Measurements from ENCODE around the gene SEMA3B. TPM values are rescaled to one million over a fixed set of nuclear protein-coding genes. Genes with fewer than 3 reads are reported as not detected.
A peak's percentile ranks its signal among the peaks of the same experiment; 100 is the strongest.

Gene SEMA3B
- total and polyA plus RNA-seq, 2 experiments from 2014 or later = 67.7 to 104 TPM

- peaks cover 26% of the 10 kb centered on the region for H3K4me1 ChIP-seq (ENCODE audit: insufficient read depth)
- TF ChIP-seq EZH2phosphoT487 (IDR thresholded peaks at IDR 0.05; ENCODE audit: low read depth, severe bottlenecking, unreplicated experiment) (no peak), EZH2 (IDR thresholded peaks at IDR 0.05; ENCODE audit: borderline replicate concordance) (no peak)
Observed at GRCh38 chr3:50246517-50246954, 22.4 kb upstream of the SEMA3B start.

DNA sequence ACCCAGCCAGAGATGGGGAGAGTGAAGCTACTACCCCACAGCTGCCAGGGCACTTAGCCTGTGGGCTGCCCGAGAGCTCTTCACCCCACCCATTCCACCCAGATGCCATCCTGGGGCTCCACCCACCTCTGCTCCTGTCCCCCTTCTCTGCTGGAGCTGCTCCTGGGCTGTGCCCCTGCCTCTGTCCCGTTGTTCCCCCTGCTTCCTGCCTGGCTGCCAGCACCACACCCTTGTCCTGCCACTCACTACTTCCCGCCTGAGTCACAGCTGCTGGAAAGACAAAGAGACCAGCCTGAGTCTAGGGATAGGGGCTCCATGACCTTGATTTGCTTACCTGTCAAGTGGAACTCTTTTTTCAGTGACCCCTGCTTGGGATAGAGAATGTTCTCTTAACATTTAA lies 20.6 kb upstream of the SEMA3B start:
- H3K4me2 ChIP-seq = no peak overlapping the region
- H3K4me3 ChIP-seq = no peak overlapping the region
- no peak overlapping the region for H3K27ac ChIP-seq
- no peaks in the 10 kb centered on the region for H3K9me3 ChIP-seq (ENCODE audit: low read depth)
- no peak for DNase-seq (ENCODE audit: low spot score)
- H3K9me2 ChIP-seq (replicated peaks; ENCODE audit: insufficient read depth) = no peaks in the 10 kb centered on the region
- TF ChIP-seq, protein P1, sequence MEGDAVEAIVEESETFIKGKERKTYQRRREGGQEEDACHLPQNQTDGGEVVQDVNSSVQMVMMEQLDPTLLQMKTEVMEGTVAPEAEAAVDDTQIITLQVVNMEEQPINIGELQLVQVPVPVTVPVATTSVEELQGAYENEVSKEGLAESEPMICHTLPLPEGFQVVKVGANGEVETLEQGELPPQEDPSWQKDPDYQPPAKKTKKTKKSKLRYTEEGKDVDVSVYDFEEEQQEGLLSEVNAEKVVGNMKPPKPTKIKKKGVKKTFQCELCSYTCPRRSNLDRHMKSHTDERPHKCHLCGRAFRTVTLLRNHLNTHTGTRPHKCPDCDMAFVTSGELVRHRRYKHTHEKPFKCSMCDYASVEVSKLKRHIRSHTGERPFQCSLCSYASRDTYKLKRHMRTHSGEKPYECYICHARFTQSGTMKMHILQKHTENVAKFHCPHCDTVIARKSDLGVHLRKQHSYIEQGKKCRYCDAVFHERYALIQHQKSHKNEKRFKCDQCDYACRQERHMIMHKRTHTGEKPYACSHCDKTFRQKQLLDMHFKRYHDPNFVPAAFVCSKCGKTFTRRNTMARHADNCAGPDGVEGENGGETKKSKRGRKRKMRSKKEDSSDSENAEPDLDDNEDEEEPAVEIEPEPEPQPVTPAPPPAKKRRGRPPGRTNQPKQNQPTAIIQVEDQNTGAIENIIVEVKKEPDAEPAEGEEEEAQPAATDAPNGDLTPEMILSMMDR (IDR thresholded peaks at IDR 0.05; ENCODE audit: poor library complexity) = no peak
- TF ChIP-seq EZH2phosphoT487 (IDR thresholded peaks at IDR 0.05; ENCODE audit: low read depth, severe bottlenecking, unreplicated experiment) (no peak), EZH2 (IDR thresholded peaks at IDR 0.05; ENCODE audit: borderline replicate concordance) (no peak)
- H3K36me3 ChIP-seq (replicated peaks; ENCODE audit: insufficient read depth, low read depth) = no peaks in the 10 kb centered on the region
- 53% methylated on average over 3 of the region's 3 CpGs for WGBS (ENCODE audit: low lambda C conversion rate, missing lambda C conversion rate)
- H4K20me1 ChIP-seq (ENCODE audit: insufficient read depth, poor library complexity, severe bottlenecking) = peaks cover 49% of the 10 kb centered on the region
- H3K27me3 ChIP-seq = no peaks in the 10 kb centered on the region
- no peak overlapping the region for H2AFZ ChIP-seq
- peaks cover 26% of the 10 kb centered on the region for H3K4me1 ChIP-seq (ENCODE audit: insufficient read depth)
- peaks cover 87% of the 10 kb centered on the region for H3K79me2 ChIP-seq

More at GRCh38 chr3:50246517-50246954, 22.4 kb upstream of the SEMA3B start:
- no peak overlapping the region for H3K4me3 ChIP-seq
- no peaks in the 10 kb centered on the region for H3K36me3 ChIP-seq (replicated peaks; ENCODE audit: insufficient read depth, low read depth)
- WGBS (ENCODE audit: low lambda C conversion rate, missing lambda C conversion rate) = 41% methylated on average over 10 of the region's 10 CpGs
- H4K20me1 ChIP-seq (ENCODE audit: insufficient read depth, poor library complexity, severe bottlenecking) = peaks cover 53% of the 10 kb centered on the region
- DNase-seq (ENCODE audit: low spot score) = peak; percentile 83
- H3K27ac ChIP-seq = peak overlapping the region; percentile 94
- H3K4me2 ChIP-seq = peak overlapping the region; percentile 84
- H3K9me2 ChIP-seq (replicated peaks; ENCODE audit: insufficient read depth) = no peaks in the 10 kb centered on the region
- no peaks in the 10 kb centered on the region for H3K27me3 ChIP-seq
- peaks cover 97% of the 10 kb centered on the region for H3K79me2 ChIP-seq
- H3K9me3 ChIP-seq (ENCODE audit: low read depth) = no peaks in the 10 kb centered on the region
- no peak overlapping the region for H2AFZ ChIP-seq

GRCh38 chr3:50249457-50249856 lies 19.5 kb upstream of the SEMA3B start:
- H3K79me2 ChIP-seq = peaks cover 79% of the 10 kb centered on the region

GRCh38 chr3:50250514-50250913 lies 18.4 kb upstream of the SEMA3B start:
- Histone ChIP-seq H4K20me1 (ENCODE audit: insufficient read depth, poor library complexity, severe bottlenecking) (peaks cover 49% of the 10 kb centered on the region), H3K4me3 (no peak overlapping the region), H3K36me3 (replicated peaks; ENCODE audit: insufficient read depth, low read depth) (no peaks in the 10 kb centered on the region), H3K79me2 (peaks cover 69% of the 10 kb centered on the region), H3K27me3 (no peaks in the 10 kb centered on the region), H3K4me1 (ENCODE audit: insufficient read depth) (peaks cover 22% of the 10 kb centered on the region), H2AFZ (no peak overlapping the region), H3K9me2 (replicated peaks; ENCODE audit: insufficient read depth) (no peaks in the 10 kb centered on the region), H3K4me2 (no peak overlapping the region), H3K9me3 (ENCODE audit: low read depth) (no peaks in the 10 kb centered on the region), H3K27ac (no peak overlapping the region)
- no peak for DNase-seq (ENCODE audit: low spot score)
- TF ChIP-seq EZH2phosphoT487 (IDR thresholded peaks at IDR 0.05; ENCODE audit: low read depth, severe bottlenecking, unreplicated experiment) (no peak), EZH2 (IDR thresholded peaks at IDR 0.05; ENCODE audit: borderline replicate concordance) (no peak)
- TF ChIP-seq, protein P1 (IDR thresholded peaks at IDR 0.05; ENCODE audit: poor library complexity) = no peak
- WGBS (ENCODE audit: low lambda C conversion rate, missing lambda C conversion rate) = 100% methylated on average over 4 of the region's 4 CpGs

More at GRCh38 chr3:50249457-50249856, 19.5 kb upstream of the SEMA3B start:
- H3K36me3 ChIP-seq (replicated peaks; ENCODE audit: insufficient read depth, low read depth) = no peaks in the 10 kb centered on the region
- DNase-seq (ENCODE audit: low spot score) = no peak
- H2AFZ ChIP-seq = no peak overlapping the region
- H3K4me1 ChIP-seq (ENCODE audit: insufficient read depth) = peaks cover 26% of the 10 kb centered on the region
- no peaks in the 10 kb centered on the region for H3K27me3 ChIP-seq
- no peak overlapping the region for H3K4me2 ChIP-seq
- 92% methylated on average over 5 of the region's 5 CpGs for WGBS (ENCODE audit: low lambda C conversion rate, missing lambda C conversion rate)
- H3K9me2 ChIP-seq (replicated peaks; ENCODE audit: insufficient read depth) = no peaks in the 10 kb centered on the region
- TF ChIP-seq EZH2 (IDR thresholded peaks at IDR 0.05; ENCODE audit: borderline replicate concordance) = no peak
- TF ChIP-seq, protein P1 (IDR thresholded peaks at IDR 0.05; ENCODE audit: poor library complexity) = no peak
- TF ChIP-seq EZH2phosphoT487 (IDR thresholded peaks at IDR 0.05; ENCODE audit: low read depth, severe bottlenecking, unreplicated experiment) = no peak
- H4K20me1 ChIP-seq (ENCODE audit: insufficient read depth, poor library complexity, severe bottlenecking) = peaks cover 49% of the 10 kb centered on the region
- H3K27ac ChIP-seq = no peak overlapping the region
- H3K4me3 ChIP-seq = no peak overlapping the region
- H3K9me3 ChIP-seq (ENCODE audit: low read depth) = no peaks in the 10 kb centered on the region

All from hepatocyte (in vitro differentiated cells).